Psoas muscle (tissue), 8 donors: ENCODE data around the gene C8A. TPM values are rescaled to one million over a fixed set of nuclear protein-coding genes. Genes with fewer than 3 reads are reported as not detected.

ENCODE experiments used
- ATAC-seq, 4 donors: fragments of 200-7000 bp; cut with Tn5 transposase; one replicate each; pipeline ENCODE4 v1.9.1; 2020; ENCODE audit warnings: moderate library complexity in 3 of 4, mild to moderate bottlenecking in 2 of 4
- DNase-seq, 2 donors: peaks; one replicate each; pipeline ENCODE4 v3.0.0-alpha.2; 2020
- H3K27ac ChIP-seq: fragments of 200-600 bp; one replicate; pipeline ENCODE4 v1.8.0; 2022
- H3K27me3 ChIP-seq, 3 donors: fragments of 200-600 bp in 1 of 3; one replicate each; pipeline versions ENCODE4 v1.6.1 to v1.8.0; 2013 to 2022; ENCODE audit warnings: low read length in 2 of 3, mild to moderate bottlenecking in 2 of 3, moderate library complexity in 1 of 3; ENCODE audit not compliant: insufficient read depth in 3 of 3
- H3K36me3 ChIP-seq, 2 donors: fragments of 200-600 bp in 1 of 2; one replicate each; pipeline versions ENCODE4 v1.6.1 to v1.8.0; 2013 to 2022; ENCODE audit warnings: low read depth in 1 of 2, mild to moderate bottlenecking in 1 of 2, moderate library complexity in 1 of 2; ENCODE audit not compliant: insufficient read depth in 1 of 2
- H3K4me1 ChIP-seq: fragments of 200-600 bp; one replicate; pipeline ENCODE4 v1.8.0; 2022
- H3K4me3 ChIP-seq: fragments of 200-600 bp; one replicate; pipeline ENCODE4 v1.8.0; 2022; ENCODE audit warnings: mild to moderate bottlenecking
- H3K9me3 ChIP-seq: fragments of 200-600 bp; one replicate; pipeline ENCODE4 v1.8.0; 2022
- CTCF ChIP-seq: fragments of 200-600 bp; IDR thresholded peaks from one replicate; pipeline ENCODE4 v1.8.0; 2022; ENCODE audit warnings: antibody characterized with exemption
- WGBS, 3 donors: extraction: QIAGEN DNeasy Blood & Tissue Kit; methylation state at CpG; one replicate each; pipeline versions ENCODE4 v1.1.6 to v1.1.7; 2013; 5-methylcytosine and 5-hydroxymethylcytosine counted together
- intact Hi-C, 2 donors: fragments of 100-400 bp; cut with DNase I; formaldehyde crosslinking; loops; one replicate each; pipeline versions ENCODE4 v1.11.0 to v1.14.2; 2022
- polyA plus RNA-seq, 3 donors: library from polyadenylated mRNA; stranded (reverse); fragments of 200-250 nt; gene quantifications; one replicate each; pipeline ENCODE4 v1.2.3, GENCODE V29; 2013
- total RNA-seq, 4 donors: library from RNA; stranded (reverse); fragmentation: NEBNext Ultra II Directional in 2 of 4; extraction: Animal tissue kit (Norgen Biotek cat#: 25700) in 2 of 4; gene quantifications; one replicate each; pipeline versions ENCODE4 v1.2.1 to v1.2.4, GENCODE V29; 2021 to 2023
- donor health status: healthy with polysubstance abuse.
- donor health status: DM: no; HTN: no; CAD: no; lungs with moderate emphysema.
- donor health status: Bipolar disorder and iron deficiency.
- donor health status: healthy.
- donor health status: DM: yes; HTN: yes; CAD: no.
- donor health status: DM: no; HTN: no; CAD: no.
- donor health status: DM: no; HTN: no; CAD: no.
- donor health status: DM: yes; HTN: yes; CAD: no.

Gene C8A
- total and polyA plus RNA-seq, 7 donors, result not detected

GRCh38 chr1:56819387-56819899 lies 35.2 kb upstream of the C8A start, which contains the start of gene FYB2:
FYB2 (minus strand) TSS chr1:56819404; CDS start chr1:56819290, 114 bp downstream.
- intact Hi-C loops, result loop anchor here in 1 of 2 donors (10.0 kb wide), 1 partner anchor 1535 kb away; no protein-coding TSS in a partner anchor
- DNase-seq, result peak in 1 of 2 donors; percentile 50

GRCh38 chr1:56820755-56821461 lies 33.7 kb upstream of the C8A start:
- ATAC-seq (peak; percentile 76 to 88 (median 81)), DNase-seq (peak; percentile 79 to 90)
- peak; percentile 95 for TF ChIP-seq CTCF
- H3K4me3 ChIP-seq, result no peak overlapping the region
- 19 to 24% (median 20%) methylated on average over 7 of the region's 7 CpGs for WGBS, 3 donors
- H3K27me3 ChIP-seq, result peaks cover 0 to 6% (median 0%) of the 10 kb centered on the region in 3 donors
- peaks cover 28% of the 10 kb centered on the region for H3K4me1 ChIP-seq
- intact Hi-C loops, result loop anchor here (1.0 to 10.0 kb wide), 4 partner anchors 63 to 1536 kb away; no protein-coding TSS in a partner anchor
- no peaks in the 10 kb centered on the region for H3K36me3 ChIP-seq
- H3K9me3 ChIP-seq, result no peaks in the 10 kb centered on the region
- no peak overlapping the region for H3K27ac ChIP-seq

More at GRCh38 chr1:56819387-56819899, 35.2 kb upstream of the C8A start, which contains the start of gene FYB2:
- Histone ChIP-seq H3K9me3 (no peaks in the 10 kb centered on the region), H3K27me3 (peaks cover 0 to 6% (median 0%) of the 10 kb centered on the region in 3 donors), H3K36me3 (no peaks in the 10 kb centered on the region), H3K27ac (peak within 1 kb of the TSS; percentile 79), H3K4me3 (peak within 1 kb of the TSS; percentile 35), H3K4me1 (peaks cover 28% of the 10 kb centered on the region)
- TF ChIP-seq CTCF, result no peak
- peak; percentile 17 to 49 (median 30) for ATAC-seq
- 29 to 61% (median 33%) methylated on average over 10 of the region's 10 CpGs for WGBS, 3 donors

- 2 to 9% (median 4%) methylated on average over 1 of the region's 1 CpG for WGBS, 3 donors
- intact Hi-C loops, result loop anchor here (1.0 to 10.0 kb wide), 4 partner anchors 63 to 1537 kb away; no protein-coding TSS in a partner anchor
- no peak for TF ChIP-seq CTCF
Observed at GRCh38 chr1:56821462-56821797, 33.2 kb upstream of the C8A start.

GRCh38 chr1:56824271-56824670 lies 30.3 kb upstream of the C8A start:
- WGBS, 3 donors, result 64 to 95% (median 69%) methylated on average over 2 of the region's 2 CpGs
- intact Hi-C loops, result loop anchor here in 1 of 2 donors (5.0 to 10.0 kb wide), 3 partner anchors 67 to 1539 kb away; no protein-coding TSS in a partner anchor
- H3K9me3 ChIP-seq, result no peaks in the 10 kb centered on the region

More at GRCh38 chr1:56821462-56821797, 33.2 kb upstream of the C8A start:
- ATAC-seq, result no peak
- no peak for DNase-seq
- Histone ChIP-seq H3K36me3 (no peaks in the 10 kb centered on the region), H3K4me3 (no peak overlapping the region), H3K9me3 (no peaks in the 10 kb centered on the region), H3K4me1 (peaks cover 28% of the 10 kb centered on the region), H3K27me3 (peaks cover 0 to 6% (median 0%) of the 10 kb centered on the region in 3 donors), H3K27ac (no peak overlapping the region)

More at GRCh38 chr1:56824271-56824670, 30.3 kb upstream of the C8A start:
- no peak overlapping the region for H3K4me3 ChIP-seq
- H3K27ac ChIP-seq, result no peak overlapping the region
- no peak for TF ChIP-seq CTCF
- H3K4me1 ChIP-seq, result peaks cover 4% of the 10 kb centered on the region
- no peaks in the 10 kb centered on the region for H3K36me3 ChIP-seq
- DNase-seq, result no peak
- ATAC-seq, result no peak
- peaks cover 0 to 6% (median 0%) of the 10 kb centered on the region in 3 donors for H3K27me3 ChIP-seq
